SHP77 (cell line): ENCODE results near the gene HSPG2.
"Not testable (repeated sequence)": the region's sequence is repeated elsewhere in the genome, so short reads cannot be mapped to it uniquely, and the experiment has no call there.

Experiments used
- DNase-seq, 2 experiments: peaks; one replicate each; lab custom pipeline; 2025; lab: John Stamatoyannopoulos, UW

Gene HSPG2

GRCh38 chr1:21932127-21932526, 5.0 kb downstream of the HSPG2 start:
- DNase-seq = no peak

DNA sequence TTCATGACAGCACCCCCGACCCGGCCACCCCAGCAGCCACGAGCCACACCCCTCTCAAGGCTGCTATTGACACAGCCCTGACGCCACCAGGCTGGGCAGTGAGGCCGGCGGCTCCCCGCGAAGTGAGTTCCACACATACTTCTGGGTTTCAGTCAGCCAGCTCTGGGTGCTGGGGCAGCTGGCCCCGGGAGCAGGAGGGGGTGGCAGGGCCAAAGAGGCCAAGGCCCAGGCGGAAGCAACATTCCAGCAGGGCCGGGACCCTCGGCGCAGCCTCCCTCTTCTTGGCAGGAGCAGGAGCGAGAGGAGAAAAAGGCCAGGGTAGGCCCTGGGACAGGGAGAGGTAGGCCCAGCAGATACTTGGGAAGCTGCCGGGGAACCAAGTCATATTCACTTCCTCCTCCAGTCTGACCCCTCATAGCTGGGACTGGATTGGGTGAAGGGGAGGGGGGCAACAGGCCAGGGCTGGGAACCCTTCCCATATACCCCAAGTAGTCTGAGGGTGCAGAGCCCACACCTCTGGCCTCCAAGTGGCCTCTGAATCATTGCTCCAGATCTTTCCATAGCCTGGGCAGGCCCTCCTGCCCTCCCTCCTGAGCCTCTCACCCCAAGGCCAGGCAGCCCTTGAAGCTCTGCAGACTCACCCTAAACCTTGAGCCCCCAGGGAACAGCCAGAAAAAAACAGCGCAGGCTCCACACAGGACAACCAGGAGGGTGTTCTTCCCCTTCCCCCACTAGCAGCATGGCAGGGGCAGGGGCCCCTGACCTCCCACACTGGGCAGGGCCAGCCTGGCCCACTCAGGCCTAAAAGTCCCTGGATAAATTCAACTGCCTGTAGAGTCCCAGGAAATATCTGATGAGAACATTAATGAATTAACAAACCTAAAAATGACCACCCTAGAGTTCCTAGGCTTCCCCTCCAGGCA, 5.7 kb downstream of the HSPG2 start:
- DNase-seq = no peak

- DNase-seq = no peak
These were observed 6.4 kb downstream of the HSPG2 start for GRCh38 chr1:21930629-21931170.

GRCh38 chr1:21930080-21930571, 7.0 kb downstream of the HSPG2 start:
- no peak for DNase-seq

GRCh38 chr1:21927533-21928237, 9.4 kb downstream of the HSPG2 start:
- no peak for DNase-seq

- DNase-seq = no peak
These were observed 10.1 kb downstream of the HSPG2 start for GRCh38 chr1:21926814-21927532.

GRCh38 chr1:21926065-21926464, 11.0 kb downstream of the HSPG2 start:
- DNase-seq = no peak

DNA sequence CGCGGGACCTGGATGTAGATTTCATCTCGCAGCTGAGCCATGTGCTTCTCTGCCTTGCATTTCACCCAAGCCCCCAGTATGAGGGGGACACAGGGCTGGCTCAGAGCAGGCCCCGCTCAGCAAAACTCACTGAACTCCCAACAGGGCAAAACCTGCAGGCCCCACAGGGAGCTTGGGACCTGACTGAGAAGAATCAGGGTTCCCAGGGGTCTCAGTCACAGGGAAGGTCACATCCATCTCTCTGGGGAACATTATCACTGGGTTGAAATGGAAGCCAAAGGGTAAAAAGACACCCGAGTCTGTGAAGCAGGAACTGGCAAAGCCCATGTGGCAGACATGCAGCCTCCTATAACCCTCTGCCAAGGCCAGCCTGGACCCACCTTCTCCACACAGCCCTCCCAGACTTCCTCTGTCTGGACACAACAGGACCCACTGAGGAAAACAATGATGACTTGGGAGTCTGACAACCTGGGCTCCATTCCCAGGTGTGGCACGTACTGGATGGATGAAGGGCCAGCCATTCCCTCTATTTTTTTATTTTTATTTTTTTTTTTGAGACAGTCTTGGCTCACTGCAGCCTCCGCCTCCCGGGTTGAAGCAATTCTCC, 11.7 kb downstream of the HSPG2 start:
- DNase-seq = no peak

DNA sequence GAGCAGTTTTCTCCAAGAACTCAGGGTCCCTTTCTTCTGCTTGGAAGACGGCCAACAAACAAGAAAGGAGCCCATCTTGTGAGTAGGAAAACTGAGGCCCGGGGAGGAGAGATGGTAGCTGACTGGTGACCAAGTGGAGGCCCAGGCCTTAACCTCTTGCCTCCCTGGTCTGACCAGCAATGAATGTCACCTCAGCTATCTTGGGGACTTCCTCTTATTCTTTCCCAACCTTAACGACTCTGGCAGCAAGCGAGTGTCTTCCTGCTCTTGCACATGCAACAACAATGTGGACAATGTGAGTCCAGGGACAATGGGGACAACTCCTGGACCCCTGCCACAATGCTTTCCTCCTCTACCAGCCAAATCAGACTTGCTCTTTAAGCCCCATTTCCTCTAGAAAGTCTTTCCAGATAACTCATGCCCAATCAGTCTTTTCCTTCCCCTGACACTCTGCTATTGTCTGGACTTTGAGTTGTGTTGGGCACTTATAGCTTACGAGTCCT, 12.6 kb downstream of the HSPG2 start:
- no peak for DNase-seq

DNA sequence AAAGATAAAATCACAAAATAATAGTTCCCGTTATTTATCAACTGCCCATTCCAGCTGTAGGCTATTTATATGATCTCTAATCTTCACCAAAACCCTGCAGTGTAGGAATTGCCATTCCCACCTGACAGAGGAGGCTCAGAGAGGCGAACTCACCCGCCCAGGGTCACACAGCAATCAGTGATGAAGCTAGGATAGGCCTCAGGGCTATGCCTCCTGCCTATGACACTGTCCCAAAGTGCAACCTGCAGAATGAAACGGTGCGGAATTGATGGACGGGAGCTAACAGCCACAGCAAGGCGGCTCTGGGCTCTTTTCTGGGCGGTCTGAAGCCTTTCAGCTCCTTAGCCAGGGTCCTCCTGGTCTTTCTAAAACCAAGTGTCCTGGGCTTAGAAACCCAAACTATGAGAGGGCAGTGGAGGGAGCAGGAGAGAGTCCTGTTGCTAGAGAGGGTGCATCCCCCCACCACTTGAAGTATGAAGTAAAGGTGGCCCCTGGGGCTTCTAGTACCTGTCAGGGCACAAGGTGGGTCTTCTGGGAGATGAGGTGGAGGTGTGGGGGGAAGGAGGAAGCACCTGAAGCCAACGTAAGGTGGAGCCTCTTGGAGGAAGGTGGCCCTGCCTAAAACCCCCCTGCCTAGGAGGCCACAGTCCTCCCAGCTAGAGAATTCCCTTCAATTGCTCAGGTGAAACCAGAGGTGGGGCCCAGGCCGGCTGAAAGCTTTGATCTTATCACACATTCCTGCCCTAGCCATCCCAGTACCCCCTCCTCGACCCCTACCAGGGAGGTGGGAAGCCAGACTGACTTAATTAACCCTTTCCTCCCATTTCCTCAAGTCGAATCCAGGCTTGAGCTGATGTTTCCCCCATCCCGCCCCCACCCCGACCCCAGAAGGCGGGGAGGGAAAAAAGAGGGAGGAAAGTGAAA, 14.8 kb downstream of the HSPG2 start:
- no peak for DNase-seq

GRCh38 chr1:21921100-21921875, 15.8 kb downstream of the HSPG2 start:
- DNase-seq = no peak

- no peak for DNase-seq
These were observed 17.6 kb downstream of the HSPG2 start for GRCh38 chr1:21919520-21919919.

DNA sequence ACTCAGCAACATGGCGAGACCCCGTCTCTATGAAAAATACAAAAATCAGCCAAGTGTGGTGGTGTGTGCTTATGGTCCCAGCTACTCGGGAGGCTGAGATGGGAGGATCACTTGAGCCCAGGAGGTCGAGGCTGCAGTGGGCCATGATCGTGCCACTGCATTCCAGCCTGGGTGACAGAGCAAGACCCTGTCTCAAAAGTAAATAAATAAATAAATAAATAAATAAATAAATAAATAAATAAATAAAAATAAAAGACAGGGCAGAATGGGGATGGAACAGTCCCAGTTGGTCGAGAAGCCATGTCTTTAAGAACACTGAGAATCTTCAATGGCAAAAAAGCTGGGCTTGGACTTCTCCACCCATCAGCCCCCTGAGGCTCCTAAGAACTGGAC, 19.9 kb downstream of the HSPG2 start:
- not testable (repeated sequence) for DNase-seq

DNA sequence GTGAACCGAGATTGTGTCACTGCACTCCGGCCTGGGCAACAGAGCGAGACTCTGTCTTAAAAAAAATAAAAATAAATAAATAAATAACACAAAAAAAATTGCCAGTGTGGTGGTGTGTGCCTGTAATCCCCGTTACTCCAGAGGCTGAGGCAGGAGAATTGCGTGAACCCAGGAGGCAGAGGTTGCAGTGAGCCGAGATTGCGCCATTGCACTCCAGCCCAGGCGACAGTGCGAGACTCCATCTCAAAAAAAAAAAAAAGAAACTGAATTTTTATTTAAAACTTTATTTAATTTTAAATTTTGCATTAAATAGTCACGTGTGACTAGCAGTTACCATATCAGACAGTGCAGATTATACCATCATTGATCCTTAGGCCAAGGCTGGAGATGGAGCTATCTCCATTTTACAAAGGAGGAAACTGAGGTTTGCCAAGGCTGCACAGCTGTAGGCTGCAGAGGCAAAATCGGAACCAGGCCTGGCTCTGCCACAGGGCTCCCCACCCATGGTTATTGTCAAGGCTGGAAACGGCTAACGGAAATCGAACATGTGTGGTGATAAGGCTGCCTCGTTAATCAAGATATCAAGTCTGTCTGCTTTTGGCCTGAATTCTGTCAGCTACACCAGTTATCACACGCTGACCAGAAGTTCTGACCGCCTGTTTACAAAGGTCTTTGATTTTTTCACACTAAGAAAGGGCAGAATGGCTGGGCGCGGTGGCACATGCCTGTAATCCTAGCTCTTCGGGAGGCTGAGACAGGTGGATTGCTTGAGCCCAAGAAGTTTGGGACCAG, 20.5 kb downstream of the HSPG2 start:
- DNase-seq = no peak

GRCh38 chr1:21914880-21915640, 22.1 kb downstream of the HSPG2 start:
- peak; percentile 14 to 51 for DNase-seq

GRCh38 chr1:21914450-21914849, 22.7 kb downstream of the HSPG2 start:
- DNase-seq = no peak

- no peak for DNase-seq
These were observed 23.3 kb downstream of the HSPG2 start for GRCh38 chr1:21913763-21914162.

GRCh38 chr1:21913258-21913657, 23.9 kb downstream of the HSPG2 start:
- DNase-seq = peak in 1 of 2 experiments; percentile 23
